Prostate gland (tissue), 2 donors: ENCODE results near the gene PAMR1. TPM values are rescaled to one million over a fixed set of nuclear protein-coding genes. Genes with fewer than 3 reads are reported as not detected.
A peak's percentile ranks its signal among the peaks of the same experiment; 100 is the strongest.

Source experiments
- DNase-seq: peaks from one replicate; pipeline ENCODE4 v3.0.0-alpha.2; 2019; ENCODE audit warnings: low spot score
- H3K27ac ChIP-seq, 2 donors: fragments of 200-600 bp; sonication (generic); 2 replicates each; pipeline ENCODE4 v1.5.1; 2017 to 2019
- H3K27me3 ChIP-seq: fragments of 200-600 bp; sonication (generic); replicated peaks from 2 replicates; pipeline ENCODE4 v1.5.1; 2019; ENCODE audit not compliant: insufficient read depth
- H3K36me3 ChIP-seq, 2 donors: fragments of 200-600 bp; sonication (generic); 1 replicate in 1 of 2; 2 replicates in 1 of 2; pipeline versions ENCODE4 v1.5.1 to v1.8.1; 2017 to 2019
- H3K4me1 ChIP-seq: fragments of 200-600 bp; sonication (generic); replicated peaks from 2 replicates; pipeline ENCODE4 v1.5.1; 2019
- H3K4me3 ChIP-seq, 2 donors: fragments of 200-600 bp; sonication (generic); 2 replicates each; pipeline ENCODE4 v1.5.1; 2017 to 2019
- H3K9me3 ChIP-seq: fragments of 200-600 bp; sonication (generic); 2 replicates; pipeline ENCODE4 v1.5.1; 2017
- POLR2A ChIP-seq: fragments of 450-650 bp; IDR thresholded peaks from one replicate; pipeline ENCODE4 v1.6.1; 2016; ENCODE audit warnings: antibody characterized with exemption, mild to moderate bottlenecking
- POLR2AphosphoS5 ChIP-seq: sonication (generic); formaldehyde crosslinking; IDR thresholded peaks from one replicate; pipeline ENCODE4 v1.6.1; 2017; ENCODE audit warnings: antibody characterized with exemption
- WGBS: methylation state at CpG from one replicate; pipeline ENCODE4 v1.1.5; 2018; 5-methylcytosine and 5-hydroxymethylcytosine counted together
- intact Hi-C: fragments of 100-400 bp; cut with DNase I; formaldehyde crosslinking; loops from one replicate; pipeline ENCODE4 v1.14.2; 2022
- total RNA-seq, 2 donors: library from RNA; depleted of rRNA; stranded (reverse); fragments of >200 nt; gene quantifications; one replicate each; pipeline ENCODE4 v1.1.0, GENCODE V29; 2016
- TF ChIP-seq, protein P1 (sequence below), 4 experiments: fragments of 200-600 bp in 2 of 4; fragments of 450-650 bp in 2 of 4; sonication (generic) in 2 of 4; IDR thresholded peaks; 1 replicate in 3 of 4; 2 replicates in 1 of 4; pipeline ENCODE4 v1.5.1; 2016 to 2019; ENCODE audit warnings: antibody characterized with exemption in 4 of 4, mild to moderate bottlenecking in 2 of 4, moderate library complexity in 2 of 4

The PAMR1 gene
- total RNA-seq, 2 donors from 2014 or later: 2.5 to 6.5 TPM

DNA sequence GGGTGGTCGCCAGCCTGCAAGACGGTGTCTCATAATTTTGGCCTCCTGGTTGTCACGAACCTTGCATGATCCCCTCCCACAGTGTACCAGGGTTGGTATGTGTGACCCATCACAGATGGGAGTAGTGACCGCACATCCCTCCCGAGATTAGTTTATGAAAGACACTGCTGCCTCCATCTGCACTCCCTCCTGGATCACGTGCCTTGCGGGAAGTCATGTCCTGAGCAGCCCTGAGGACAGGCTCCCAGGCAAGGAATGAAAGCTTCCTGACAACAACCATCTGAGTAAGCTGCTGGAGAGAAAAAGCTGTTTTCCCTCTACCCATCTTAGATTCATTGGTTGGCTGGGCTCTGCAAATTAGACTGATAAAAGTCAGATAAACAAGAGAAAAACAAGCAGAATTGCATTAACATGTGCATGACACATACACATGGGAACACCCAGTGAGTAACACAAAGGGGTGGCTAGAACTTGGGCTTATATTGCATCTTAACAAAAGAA is 14.4 kb upstream of the PAMR1 start:
- no peaks in the 10 kb centered on the region for H3K27me3 ChIP-seq
- TF ChIP-seq, protein P1, sequence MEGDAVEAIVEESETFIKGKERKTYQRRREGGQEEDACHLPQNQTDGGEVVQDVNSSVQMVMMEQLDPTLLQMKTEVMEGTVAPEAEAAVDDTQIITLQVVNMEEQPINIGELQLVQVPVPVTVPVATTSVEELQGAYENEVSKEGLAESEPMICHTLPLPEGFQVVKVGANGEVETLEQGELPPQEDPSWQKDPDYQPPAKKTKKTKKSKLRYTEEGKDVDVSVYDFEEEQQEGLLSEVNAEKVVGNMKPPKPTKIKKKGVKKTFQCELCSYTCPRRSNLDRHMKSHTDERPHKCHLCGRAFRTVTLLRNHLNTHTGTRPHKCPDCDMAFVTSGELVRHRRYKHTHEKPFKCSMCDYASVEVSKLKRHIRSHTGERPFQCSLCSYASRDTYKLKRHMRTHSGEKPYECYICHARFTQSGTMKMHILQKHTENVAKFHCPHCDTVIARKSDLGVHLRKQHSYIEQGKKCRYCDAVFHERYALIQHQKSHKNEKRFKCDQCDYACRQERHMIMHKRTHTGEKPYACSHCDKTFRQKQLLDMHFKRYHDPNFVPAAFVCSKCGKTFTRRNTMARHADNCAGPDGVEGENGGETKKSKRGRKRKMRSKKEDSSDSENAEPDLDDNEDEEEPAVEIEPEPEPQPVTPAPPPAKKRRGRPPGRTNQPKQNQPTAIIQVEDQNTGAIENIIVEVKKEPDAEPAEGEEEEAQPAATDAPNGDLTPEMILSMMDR (IDR thresholded peaks at IDR 0.05): no peak
- TF ChIP-seq POLR2AphosphoS5: peak; percentile 12
- TF ChIP-seq POLR2A: no peak
- intact Hi-C loops: no loop called here
- no peaks in the 10 kb centered on the region for H3K4me1 ChIP-seq
- WGBS: 56% methylated on average over 7 of the region's 7 CpGs
- no peak overlapping the region for H3K4me3 ChIP-seq
- no peaks in the 10 kb centered on the region for H3K36me3 ChIP-seq
- H3K27ac ChIP-seq: no peak overlapping the region
- DNase-seq: no peak
- H3K9me3 ChIP-seq: no peaks in the 10 kb centered on the region

DNA sequence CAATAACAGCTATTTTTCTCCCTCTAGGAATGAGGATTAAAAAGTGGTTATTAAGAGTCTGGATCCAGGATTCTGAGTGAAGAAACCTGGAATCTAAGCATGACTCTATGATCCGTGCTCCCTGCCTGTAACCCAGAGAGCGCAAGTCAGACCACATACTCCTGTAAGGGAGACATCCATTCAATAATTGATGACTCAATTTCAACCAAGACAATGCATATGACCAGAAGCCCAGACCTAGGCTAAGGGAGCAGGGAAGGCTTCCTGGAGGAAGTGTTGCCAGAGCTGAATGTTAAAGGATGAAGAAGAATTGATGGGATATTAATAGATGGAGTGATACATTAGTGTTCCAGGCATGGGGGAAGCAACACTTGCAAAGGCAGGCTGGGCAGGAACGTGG is 13.8 kb upstream of the PAMR1 start:
- DNase-seq: no peak
- WGBS: 65% methylated on average over 3 of the region's 3 CpGs
- no peak overlapping the region for H3K4me3 ChIP-seq
- intact Hi-C loops: no loop called here
- H3K4me1 ChIP-seq: no peaks in the 10 kb centered on the region
- TF ChIP-seq, protein P1 (IDR thresholded peaks at IDR 0.05): no peak
- TF ChIP-seq POLR2AphosphoS5: no peak
- no peak for TF ChIP-seq POLR2A
- H3K27me3 ChIP-seq: no peaks in the 10 kb centered on the region
- no peaks in the 10 kb centered on the region for H3K9me3 ChIP-seq
- H3K36me3 ChIP-seq: no peaks in the 10 kb centered on the region
- H3K27ac ChIP-seq: no peak overlapping the region

DNA sequence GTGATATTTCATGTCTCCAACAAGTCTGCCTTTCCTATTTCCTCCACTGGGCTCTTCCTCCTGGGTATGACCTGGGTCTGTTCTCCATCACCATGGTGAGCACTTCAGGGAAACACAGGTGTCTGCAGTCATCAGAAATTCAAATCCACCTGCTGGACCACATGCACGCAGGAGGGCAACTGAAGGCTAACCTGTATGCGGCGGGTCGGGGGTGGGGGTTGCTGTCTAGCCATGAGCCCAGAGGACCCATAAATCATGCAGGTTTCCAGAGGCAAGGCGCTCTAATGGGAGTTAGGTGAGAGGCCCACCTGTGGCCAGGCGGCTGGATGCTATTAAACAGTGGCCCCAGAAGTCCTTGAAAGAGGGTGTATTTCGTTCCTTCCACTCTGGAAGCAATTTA is 11.1 kb upstream of the PAMR1 start:
- intact Hi-C loops: no loop called here
- Histone ChIP-seq H3K36me3 (no peaks in the 10 kb centered on the region), H3K27ac (no peak overlapping the region), H3K4me1 (no peaks in the 10 kb centered on the region), H3K4me3 (no peak overlapping the region), H3K9me3 (no peaks in the 10 kb centered on the region), H3K27me3 (no peaks in the 10 kb centered on the region)
- no peak for DNase-seq
- 93% methylated on average over 7 of the region's 7 CpGs for WGBS
- TF ChIP-seq POLR2A: no peak
- TF ChIP-seq POLR2AphosphoS5: no peak
- TF ChIP-seq, protein P1 (IDR thresholded peaks at IDR 0.05): no peak

DNA sequence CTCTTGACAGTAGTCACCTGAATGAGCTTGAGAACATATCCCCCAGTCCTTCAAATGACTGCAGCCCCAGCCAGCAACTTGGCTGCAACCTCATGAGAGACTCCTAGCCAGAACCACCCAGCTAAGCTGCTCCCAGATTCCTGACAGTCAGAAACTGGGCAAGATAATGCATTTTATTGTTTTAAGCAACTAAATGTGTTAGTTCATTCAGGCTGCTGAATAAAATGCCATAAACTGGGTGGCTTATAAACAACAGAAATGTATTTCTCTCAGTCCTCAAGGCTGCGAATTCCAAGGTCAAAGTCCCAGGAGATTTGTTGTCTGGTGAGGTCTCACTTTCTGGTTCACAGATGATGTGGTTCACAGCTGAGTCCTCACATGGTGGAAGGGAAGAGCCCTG is 5.8 kb upstream of the PAMR1 start:
- Histone ChIP-seq H3K4me3 (no peak overlapping the region), H3K27me3 (no peaks in the 10 kb centered on the region), H3K9me3 (no peaks in the 10 kb centered on the region), H3K36me3 (no peaks in the 10 kb centered on the region), H3K27ac (no peak overlapping the region), H3K4me1 (no peaks in the 10 kb centered on the region)
- 78% methylated on average over 1 of the region's 1 CpG for WGBS
- intact Hi-C loops: no loop called here
- TF ChIP-seq POLR2A (no peak), POLR2AphosphoS5 (no peak)
- TF ChIP-seq, protein P1 (IDR thresholded peaks at IDR 0.05): no peak
- DNase-seq: no peak

DNA sequence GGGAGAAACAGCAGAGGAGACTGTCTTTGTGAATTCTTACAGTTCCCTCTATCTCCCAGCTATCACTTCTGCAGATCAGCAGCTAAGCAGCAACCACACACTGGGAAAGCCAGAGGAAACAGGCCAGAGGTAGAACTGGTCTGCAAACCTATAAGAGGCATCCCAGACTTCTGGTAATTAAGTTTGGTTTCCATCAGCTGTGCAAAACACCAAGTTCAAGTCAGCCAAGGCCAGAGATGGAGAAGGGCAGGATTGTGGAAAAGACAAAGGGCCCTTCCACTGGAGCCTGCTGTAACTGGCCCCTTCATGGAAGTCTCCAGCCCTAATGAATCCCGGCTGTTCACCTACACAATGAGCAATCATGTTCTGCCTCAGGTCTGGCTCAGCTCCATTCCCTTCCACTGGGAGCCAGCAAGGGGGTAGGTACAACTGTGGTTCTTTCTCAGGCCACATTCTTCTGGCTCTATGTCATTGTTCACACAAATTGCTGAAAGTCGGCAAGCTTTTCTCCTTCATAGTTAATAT is 4.6 kb upstream of the PAMR1 start:
- Histone ChIP-seq H3K4me1 (no peaks in the 10 kb centered on the region), H3K9me3 (no peaks in the 10 kb centered on the region), H3K36me3 (no peaks in the 10 kb centered on the region), H3K27me3 (no peaks in the 10 kb centered on the region), H3K27ac (no peak overlapping the region), H3K4me3 (no peak overlapping the region)
- 17% methylated on average over 2 of the region's 2 CpGs for WGBS
- intact Hi-C loops: no loop called here
- DNase-seq: no peak
- TF ChIP-seq POLR2A (no peak), POLR2AphosphoS5 (no peak)
- TF ChIP-seq, protein P1 (IDR thresholded peaks at IDR 0.05): no peak
